Esophagus muscularis mucosa (tissue), 4 donors: ENCODE results near the gene TSPAN2. TPM values are rescaled to one million over a fixed set of nuclear protein-coding genes. Genes with fewer than 3 reads are reported as not detected.

Experiments used
- DNase-seq: peaks from one replicate; pipeline ENCODE4 v3.0.0-alpha.2; 2017; ENCODE audit errors: extremely low spot score
- H3K27ac ChIP-seq, 4 donors: fragments of 200-600 bp; sonication (generic); replicated peaks in 1 of 4; 1 replicate in 3 of 4; 2 replicates in 1 of 4; pipeline ENCODE4 v1.5.1; 2016 to 2019; ENCODE audit warnings: mild to moderate bottlenecking in 1 of 4
- H3K27me3 ChIP-seq, 4 donors: fragments of 200-600 bp; sonication (generic); one replicate each; pipeline versions ENCODE4 v1.5.1 to v1.6.0; 2016 to 2019
- H3K36me3 ChIP-seq, 4 donors: fragments of 200-600 bp; sonication (generic); one replicate each; pipeline ENCODE4 v1.5.1; 2016 to 2019
- H3K4me1 ChIP-seq, 4 donors: fragments of 200-600 bp; sonication (generic); one replicate each; pipeline ENCODE4 v1.5.1; 2016 to 2019
- H3K4me3 ChIP-seq, 4 donors: fragments of 200-600 bp; sonication (generic); 1 replicate in 2 of 4; 2 replicates in 2 of 4; pipeline ENCODE4 v1.5.1; 2016 to 2019; ENCODE audit warnings: mild to moderate bottlenecking in 4 of 4, moderate library complexity in 1 of 4
- H3K9me3 ChIP-seq, 4 donors: fragments of 200-600 bp; sonication (generic); 1 replicate in 3 of 4; 2 replicates in 1 of 4; pipeline ENCODE4 v1.5.1; 2016 to 2019
- CTCF ChIP-seq, 3 experiments: fragments of 200-600 bp in 2 of 3; fragments of 450-650 bp in 1 of 3; sonication (generic) in 2 of 3; IDR thresholded peaks; one replicate each; pipeline ENCODE4 v1.5.1; 2017 to 2019; ENCODE audit warnings: antibody characterized with exemption in 3 of 3, mild to moderate bottlenecking in 2 of 3, moderate library complexity in 1 of 3
- EP300 ChIP-seq: sonication (generic); formaldehyde crosslinking; IDR thresholded peaks from one replicate; pipeline ENCODE4 v1.6.1; 2017; ENCODE audit warnings: antibody characterized with exemption
- POLR2A ChIP-seq: fragments of 450-650 bp; IDR thresholded peaks from one replicate; pipeline ENCODE4 v1.6.1; 2017; ENCODE audit warnings: antibody characterized with exemption, moderate library complexity, mild to moderate bottlenecking, low read depth
- POLR2AphosphoS5 ChIP-seq, 2 donors: sonication (generic); formaldehyde crosslinking; IDR thresholded peaks; one replicate each; pipeline ENCODE4 v1.6.1; 2017; ENCODE audit warnings: antibody characterized with exemption in 2 of 2
- WGBS: methylation state at CpG from one replicate; pipeline ENCODE4 v1.1.5; 2018; 5-methylcytosine and 5-hydroxymethylcytosine counted together
- intact Hi-C: fragments of 100-400 bp; cut with DNase I; formaldehyde crosslinking; loops from one replicate; pipeline ENCODE4 v1.15.1; 2023
- total RNA-seq, 4 donors: library from RNA; depleted of rRNA; stranded (reverse); fragments of >200 nt; gene quantifications; one replicate each; pipeline versions ENCODE4 v1.1.0 to v1.2.1, GENCODE V29; 2016

Gene TSPAN2
- total RNA-seq, 4 donors from 2014 or later = 35.8 to 70.2 (median 66.7) TPM

- TF ChIP-seq CTCF (IDR thresholded peaks at IDR 0.05) = no peak
- TF ChIP-seq POLR2A = no peak
- no peak for TF ChIP-seq EP300
- TF ChIP-seq POLR2AphosphoS5 (IDR thresholded peaks at IDR 0.05) = no peak
- Histone ChIP-seq H3K36me3 (no peaks in the 10 kb centered on the region), H3K4me3 (no peak overlapping the region), H3K9me3 (no peaks in the 10 kb centered on the region), H3K27ac (peak overlapping the region; percentile 34 to 84 (median 56)), H3K27me3 (no peaks in the 10 kb centered on the region), H3K4me1 (peaks cover 33 to 67% (median 61%) of the 10 kb centered on the region in 4 donors)
- intact Hi-C loops = no loop called here
- DNase-seq = no peak
- WGBS = 85% methylated on average over 6 of the region's 6 CpGs
Measured at GRCh38 chr1:115065021-115065420, 24.3 kb downstream of the TSPAN2 start.

- 94% methylated on average over 3 of the region's 3 CpGs for WGBS
- Histone ChIP-seq H3K4me1 (peaks cover 32 to 62% (median 56%) of the 10 kb centered on the region in 4 donors), H3K9me3 (no peaks in the 10 kb centered on the region), H3K36me3 (no peaks in the 10 kb centered on the region), H3K27me3 (no peaks in the 10 kb centered on the region), H3K27ac (peak overlapping the region; percentile 34 to 84 (median 56)), H3K4me3 (no peak overlapping the region)
- DNase-seq = no peak
- TF ChIP-seq POLR2AphosphoS5 (IDR thresholded peaks at IDR 0.05) (no peak), EP300 (no peak), CTCF (IDR thresholded peaks at IDR 0.05) (no peak), POLR2A (no peak)
- intact Hi-C loops = no loop called here
Measured at GRCh38 chr1:115064461-115064860, 24.8 kb downstream of the TSPAN2 start.

- 76% methylated on average over 7 of the region's 7 CpGs for WGBS
- peak overlapping the region; percentile 35 to 66 (median 54) for H3K27ac ChIP-seq
Measured at GRCh38 chr1:115063228-115063901, 25.9 kb downstream of the TSPAN2 start.

GRCh38 chr1:115062542-115063004 is 26.7 kb downstream of the TSPAN2 start:
- no peaks in the 10 kb centered on the region for H3K9me3 ChIP-seq
- H3K4me1 ChIP-seq = peaks cover 17 to 43% (median 38%) of the 10 kb centered on the region in 4 donors
- H3K4me3 ChIP-seq = no peak overlapping the region
- DNase-seq = no peak
- peaks cover 0 to 11% (median 5%) of the 10 kb centered on the region in 4 donors for H3K36me3 ChIP-seq
- 54% methylated on average over 5 of the region's 7 CpGs for WGBS
- TF ChIP-seq POLR2AphosphoS5 (IDR thresholded peaks at IDR 0.05) (peak; percentile 15 to 20), EP300 (no peak)
- intact Hi-C loops = no loop called here
- H3K27me3 ChIP-seq = no peaks in the 10 kb centered on the region
- H3K27ac ChIP-seq = peak overlapping the region; percentile 35 to 66 (median 54)

More at GRCh38 chr1:115063228-115063901, 25.9 kb downstream of the TSPAN2 start:
- Histone ChIP-seq H3K4me1 (peaks cover 24 to 51% (median 45%) of the 10 kb centered on the region in 4 donors), H3K36me3 (peaks cover 0 to 3% (median 2%) of the 10 kb centered on the region in 4 donors), H3K9me3 (no peaks in the 10 kb centered on the region), H3K27me3 (no peaks in the 10 kb centered on the region), H3K4me3 (no peak overlapping the region)
- no peak for DNase-seq
- TF ChIP-seq CTCF (IDR thresholded peaks at IDR 0.05) (no peak), POLR2AphosphoS5 (IDR thresholded peaks at IDR 0.05) (no peak), EP300 (no peak), POLR2A (no peak)
- intact Hi-C loops = no loop called here

- 61% methylated on average over 4 of the region's 4 CpGs for WGBS
- Histone ChIP-seq H3K27me3 (no peaks in the 10 kb centered on the region), H3K27ac (no peak overlapping the region), H3K4me1 (peaks cover 17 to 54% (median 47%) of the 10 kb centered on the region in 4 donors), H3K4me3 (no peak overlapping the region), H3K9me3 (no peaks in the 10 kb centered on the region), H3K36me3 (peaks cover 0 to 11% (median 6%) of the 10 kb centered on the region in 4 donors)
- no peak for TF ChIP-seq EP300
- TF ChIP-seq CTCF (IDR thresholded peaks at IDR 0.05) = no peak
- TF ChIP-seq POLR2AphosphoS5 (IDR thresholded peaks at IDR 0.05) = no peak
- TF ChIP-seq POLR2A = no peak
- DNase-seq = no peak
- intact Hi-C loops = no loop called here
Measured at GRCh38 chr1:115060501-115060900, 28.8 kb downstream of the TSPAN2 start.
